ENCODE data around the gene ZNF284.
"Not testable (repeated sequence)": the region's sequence is repeated elsewhere in the genome, so short reads cannot be mapped to it uniquely, and the experiment has no call there.

The ZNF284 gene

GRCh38 chr19:44112802-44113137, 40.8 kb downstream of the ZNF284 start:
- DNase-seq = no peak

GRCh38 chr19:44113138-44113783, 41.3 kb downstream of the ZNF284 start, which contains the start of gene ZNF225:
ZNF225 (plus strand) TSS chr19:44113399; CDS start chr19:44115828, 2,429 bp downstream.
- peak; percentile 100 for DNase-seq

GRCh38 chr19:44113784-44114390, 41.9 kb downstream of the ZNF284 start:
- peak; percentile 64 for DNase-seq

GRCh38 chr19:44121162-44121561, 49.2 kb downstream of the ZNF284 start:
- not testable (repeated sequence) for DNase-seq

- DNase-seq = no peak
Measured at GRCh38 chr19:44131955-44132354, 60.0 kb downstream of the ZNF284 start.
